Measurements from ENCODE around the gene GABRA6. TPM values are rescaled to one million over a fixed set of nuclear protein-coding genes. Genes with fewer than 3 reads are reported as not detected.

Gene GABRA6
- total and polyA plus RNA-seq, 5 donors from 2014 or later, result not detected

GRCh38 chr5:161751265-161751664 lies 65.7 kb downstream of the GABRA6 start:
- H3K4me1 Mint-ChIP-seq, result no peaks in the 10 kb centered on the region
- no peaks in the 10 kb centered on the region for H3K36me3 Mint-ChIP-seq
- H3K9me3 Mint-ChIP-seq, result peaks cover 0 to 9% (median 3%) of the 10 kb centered on the region in 7 donors
- Histone ChIP-seq H3K9me3 (ENCODE audit: control insufficient read depth in 2 of 2, low read length in 2 of 2) (no peaks in the 10 kb centered on the region), H3K36me3 (ENCODE audit: control insufficient read depth, insufficient read depth, low read length) (no peaks in the 10 kb centered on the region), H3K4me3 (ENCODE audit: low read depth, low read length) (no peak overlapping the region), H3K27ac (ENCODE audit: insufficient read depth, low read length, poor library complexity, severe bottlenecking) (no peak overlapping the region), H3K4me1 (ENCODE audit: control insufficient read depth, insufficient read depth, low read length, poor library complexity, severe bottlenecking) (no peaks in the 10 kb centered on the region), H3K27me3 (ENCODE audit: control insufficient read depth, insufficient read depth, low read length) (no peaks in the 10 kb centered on the region)
- no peaks in the 10 kb centered on the region for H3K27me3 Mint-ChIP-seq
- DNase-seq (no peak), ATAC-seq (ENCODE audit: low read depth in 2 of 2) (no peak)
- H3K4me3 Mint-ChIP-seq, result no peak overlapping the region
- H3K27ac Mint-ChIP-seq, result no peak overlapping the region

Other genes starting within 250 kb of the GABRA6 start
- gene GABRB2, start 139.0 kb upstream of the GABRA6 start, total RNA-seq, result not detected
- gene GABRB2, start 139.0 kb upstream of the GABRA6 start, polyA plus RNA-seq, result not detected
- not detected for gene GABRA1, start 162.4 kb downstream of the GABRA6 start, total RNA-seq
- gene GABRA1, start 162.4 kb downstream of the GABRA6 start, polyA plus RNA-seq, result not detected